GM12878 (cell line): ENCODE results near the gene HCAR1. TPM values are rescaled to one million over a fixed set of nuclear protein-coding genes. Genes with fewer than 3 reads are reported as not detected.

ENCODE experiments used
- BCL11A ChIP-seq: IDR thresholded peaks from 2 replicates; pipeline ENCODE4 v1.6.1; 2011; ENCODE audit warnings: low read depth, low read length
- CBX5 ChIP-seq: sonication (generic); IDR thresholded peaks from 2 replicates; pipeline ENCODE4 v1.6.1; 2016; ENCODE audit warnings: low read depth, moderate library complexity, mild to moderate bottlenecking, inconsistent platforms
- CHD1 ChIP-seq: IDR thresholded peaks from 2 replicates; pipeline ENCODE4 v1.6.1; 2012; ENCODE audit warnings: low read depth, low read length, improper control_type of control experiment
- DPF2 ChIP-seq: fragments of 450-650 bp; IDR thresholded peaks from 2 replicates; pipeline ENCODE4 v1.6.1; 2017; ENCODE audit warnings: mild to moderate bottlenecking
- E4F1 ChIP-seq: fragments of 450-650 bp; IDR thresholded peaks from 2 replicates; pipeline ENCODE4 v1.6.1; 2018; ENCODE audit warnings: borderline replicate concordance, mild to moderate bottlenecking; ENCODE audit not compliant: partially characterized antibody
- EGR1 ChIP-seq, 2 experiments: IDR thresholded peaks; 1 replicate in 1 of 2; 2 replicates in 1 of 2; pipeline ENCODE4 v1.6.1; 2011 to 2012; ENCODE audit warnings: low read depth in 2 of 2, low read length in 2 of 2, borderline replicate concordance in 1 of 2, mild to moderate bottlenecking in 1 of 2, moderate library complexity in 1 of 2
- ESRRA ChIP-seq: IDR thresholded peaks from 2 replicates; pipeline ENCODE4 v1.6.1; 2012; ENCODE audit warnings: mild to moderate bottlenecking, low read length, improper control_type of control experiment
- FOXK2 ChIP-seq: fragments of 450-650 bp; IDR thresholded peaks from 2 replicates; pipeline ENCODE4 v1.6.1; 2017; ENCODE audit warnings: mild to moderate bottlenecking, moderate library complexity
- IKZF1 ChIP-seq: fragments of 450-650 bp; conservative IDR thresholded peaks from 2 replicates; pipeline ENCODE4 v1.6.1; 2017; ENCODE audit warnings: antibody characterized with exemption, mild to moderate bottlenecking
- KDM1A ChIP-seq: fragments of 200-600 bp; sonication (generic); IDR thresholded peaks from 2 replicates; pipeline ENCODE4 v1.6.1; 2016; ENCODE audit warnings: borderline replicate concordance
- MAX ChIP-seq: IDR thresholded peaks from 2 replicates; pipeline ENCODE4 v1.6.1; 2012; ENCODE audit warnings: low read depth, low read length, improper control_type of control experiment
- RBBP5 ChIP-seq: fragments of 200-600 bp; sonication (generic); conservative IDR thresholded peaks from 2 replicates; pipeline ENCODE4 v1.6.1; 2016
- RUNX3 ChIP-seq: IDR thresholded peaks from 2 replicates; pipeline ENCODE4 v1.6.1; 2012; ENCODE audit warnings: low read length, inconsistent platforms
- STAT3 ChIP-seq: IDR thresholded peaks from 2 replicates; pipeline ENCODE4 v1.6.1; 2011; ENCODE audit warnings: low read depth, low read length, improper control_type of control experiment
- SUZ12 ChIP-seq: fragments of 200-600 bp; sonication (generic); IDR thresholded peaks from one replicate; pipeline ENCODE4 v1.6.1; 2018; ENCODE audit warnings: antibody characterized with exemption, mild to moderate bottlenecking; ENCODE audit not compliant: unreplicated experiment
- YBX1 ChIP-seq: fragments of 450-650 bp; IDR thresholded peaks from 2 replicates; pipeline ENCODE4 v1.6.1; 2016; ENCODE audit warnings: antibody characterized with exemption
- YY1 ChIP-seq: IDR thresholded peaks from 2 replicates; pipeline ENCODE4 v1.6.1; 2011; ENCODE audit warnings: low read depth, mild to moderate bottlenecking, low read length
- ZBTB40 ChIP-seq: fragments of 450-650 bp; IDR thresholded peaks from 2 replicates; pipeline ENCODE4 v1.6.1; 2016; ENCODE audit warnings: mild to moderate bottlenecking, moderate library complexity, borderline replicate concordance
- ZNF217 ChIP-seq: fragments of 450-650 bp; IDR thresholded peaks from 2 replicates; pipeline ENCODE4 v1.6.1; 2017; ENCODE audit warnings: antibody characterized with exemption, mild to moderate bottlenecking
- ZNF592 ChIP-seq: fragments of 450-650 bp; IDR thresholded peaks from 2 replicates; pipeline ENCODE4 v1.6.1; 2017; ENCODE audit warnings: mild to moderate bottlenecking, moderate library complexity
- polyA plus RNA-seq, 11 experiments: library from polyadenylated mRNA; depleted of rRNA in 4 of 11; unstranded in 6 of 11; stranded (reverse) in 5 of 11; fragments of >200 nt; fragmentation: Nextera tagmentation in 4 of 11; fragmentation: Illumina TruSeq in 1 of 11; extraction: Ambion mirVana in 4 of 11; extraction: Trizol in 1 of 11; gene quantifications; 1 replicate in 1 of 11; 2 replicates in 10 of 11; pipeline versions ENCODE4 v1.2.1 to v1.2.3, GENCODE V29; 2011 to 2016; ENCODE audit warnings: inconsistent platforms in 2 of 11, missing spikeins in 2 of 11, low read depth in 1 of 11
- total RNA-seq, 4 experiments: library from RNA; depleted of rRNA in 3 of 4; stranded (reverse); fragments of >200 nt in 3 of 4; fragmentation: Illumina TruSeq in 1 of 4; extraction: Trizol in 1 of 4; gene quantifications; 2 replicates each; pipeline versions ENCODE4 v1.2.1 to v1.2.3, GENCODE V29; 2013 to 2021

Gene HCAR1
- total and polyA plus RNA-seq, 10 of the 15 experiments (the other 5 are each of a cell fraction or from before 2014, with no cell fraction given) = 0.01 to 0.05 (median 0.04) TPM; not detected in 7

- TF ChIP-seq MAX (no peak; the same call in 1 of the 2 replicates), CHD1 (no peak), CBX5 (peak; percentile 61; the same call in 1 of the 2 replicates), ESRRA (no peak; the same call in 1 of the 2 replicates), ZNF592 (peak; percentile 59; the same call in 1 of the 2 replicates), KDM1A (no peak), BCL11A (no peak; the same call in 1 of the 2 replicates), FOXK2 (no peak), ZNF217 (no peak), E4F1 (peak; percentile 73), DPF2 (no peak; the same call in 1 of the 2 replicates), ZBTB40 (peak; percentile 76; the same call in 1 of the 2 replicates), YBX1 (no peak), YY1 (peak; percentile 89), RUNX3 (peak; percentile 33), SUZ12 (no peak), STAT3 (no peak), RBBP5 (no peak), EGR1 (IDR thresholded peaks at IDR 0.05; ENCODE audit: borderline replicate concordance in 1 of 2, low read depth in 2 of 2, low read length in 2 of 2) (peak; percentile 41 to 99), IKZF1 (peak; percentile 75)
Observed at GRCh38 chr12:122752464-122753318, 22.0 kb upstream of the HCAR1 start, which contains the start of gene DENR (continued).
